Inflammatory macrophage treated with lipopolysaccharide for 1 hour (primary cell): ENCODE measurements around the gene ADCY3.
"Not testable (repeated sequence)": the region's sequence is repeated elsewhere in the genome, so short reads cannot be mapped to it uniquely, and the experiment has no call there.

Experiments
- DNase-seq, 2 donors: peaks; one replicate each; pipeline ENCODE4 v3.0.0-alpha.2; 2020 to 2022

The ADCY3 gene

DNA sequence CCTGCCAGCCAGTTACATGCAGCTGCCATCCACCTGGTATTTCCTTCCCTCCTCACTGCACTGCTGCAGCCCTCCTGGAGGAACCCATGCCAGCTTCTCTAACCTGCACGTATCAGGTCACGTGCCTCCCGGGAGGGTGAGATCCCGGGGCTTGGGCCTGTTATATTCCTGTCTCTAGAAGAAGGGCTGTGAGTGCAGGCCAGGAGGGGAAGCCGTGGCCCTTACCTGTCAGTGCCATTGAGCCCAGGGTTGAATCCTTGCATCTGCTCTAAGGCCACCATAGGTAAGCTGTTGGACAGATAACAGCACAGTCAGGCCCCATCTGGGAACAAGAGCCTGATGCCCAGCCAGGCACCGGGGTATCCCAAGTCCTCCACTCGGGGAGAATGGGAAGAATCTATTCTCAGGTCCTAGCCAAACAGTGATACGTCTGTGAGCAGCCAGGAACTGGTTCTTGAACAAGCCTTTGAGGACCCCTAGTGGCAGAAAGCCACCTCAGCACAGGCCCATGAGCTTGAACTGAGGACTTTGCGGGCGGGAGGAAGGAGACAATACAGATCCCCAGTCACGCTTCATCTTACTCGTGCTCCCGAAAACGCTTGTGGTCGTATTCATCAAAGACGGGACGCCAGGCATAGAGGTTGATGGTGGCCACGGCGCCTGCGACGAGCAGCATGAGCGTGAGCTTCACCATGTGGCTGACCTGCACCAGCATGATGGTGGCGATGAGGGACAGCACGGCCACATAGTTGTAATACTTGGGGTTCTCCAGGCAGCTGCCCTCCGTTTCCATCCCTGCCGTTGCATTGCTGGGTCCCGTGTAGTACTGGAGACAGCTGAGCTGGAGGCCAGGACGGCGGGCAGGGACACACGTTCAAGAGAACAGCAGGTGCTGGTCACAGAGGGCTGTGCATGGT lies 92.5 kb downstream of the ADCY3 start:
- peak; percentile 45 to 81 for DNase-seq

DNA sequence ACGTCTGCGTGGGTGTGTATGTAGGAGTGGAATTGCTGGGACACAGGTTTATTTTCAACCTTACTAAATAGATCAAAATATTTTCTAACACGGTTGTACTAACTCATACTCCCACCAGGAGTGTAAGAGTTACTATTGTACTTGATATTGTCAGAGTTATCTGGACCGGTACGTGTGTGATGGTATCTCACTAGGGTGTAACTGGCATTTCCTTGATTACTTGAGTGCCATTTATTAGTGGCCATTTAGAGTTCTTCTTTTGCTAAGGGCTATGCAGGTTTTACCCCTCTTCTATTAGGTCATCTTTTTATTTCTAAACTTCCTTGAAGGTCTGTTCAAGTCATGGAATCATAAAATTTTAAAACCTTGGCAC lies 93.3 kb downstream of the ADCY3 start:
- no peak for DNase-seq

DNA sequence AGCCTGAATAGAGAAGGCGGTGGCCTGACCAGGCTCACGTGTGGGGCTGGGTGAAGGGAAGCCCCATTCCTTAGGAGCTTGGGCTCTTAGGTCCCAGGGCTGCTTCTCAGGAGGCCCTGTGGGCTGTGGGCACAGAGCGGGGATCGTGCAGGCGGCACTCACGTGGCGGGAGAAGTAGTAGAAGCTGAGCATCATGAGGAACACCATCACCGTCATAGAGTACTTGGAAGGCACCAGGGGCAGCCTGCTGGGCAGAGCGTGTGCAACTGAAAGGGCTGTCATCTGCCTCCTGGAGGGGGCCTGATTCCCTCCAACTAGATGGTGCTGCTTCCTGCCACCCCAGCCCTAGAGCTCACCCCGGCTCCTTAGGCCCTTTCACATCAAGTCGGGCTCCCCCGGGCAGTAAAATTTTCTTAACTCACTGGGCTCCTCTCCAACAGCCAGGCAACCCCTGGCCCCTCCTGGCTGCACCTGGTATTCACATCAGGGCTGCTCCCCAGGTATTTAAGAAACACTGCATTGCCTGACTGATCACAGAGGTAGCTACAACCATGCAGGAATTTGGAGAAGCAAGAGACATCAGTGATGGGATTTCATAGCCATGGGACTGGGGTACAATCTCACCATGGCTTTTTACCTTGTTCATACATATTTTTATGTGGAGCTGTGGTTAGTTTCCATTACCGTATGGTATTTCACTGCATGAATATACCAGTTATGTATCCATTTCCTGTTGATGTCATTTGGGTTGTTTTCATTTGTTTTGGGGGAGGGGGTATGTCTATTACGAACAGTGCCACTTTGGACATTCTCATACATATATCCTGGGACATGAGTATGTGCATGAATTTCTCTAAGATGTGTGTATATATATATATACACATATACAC lies 93.9 kb downstream of the ADCY3 start:
- no peak for DNase-seq

DNA sequence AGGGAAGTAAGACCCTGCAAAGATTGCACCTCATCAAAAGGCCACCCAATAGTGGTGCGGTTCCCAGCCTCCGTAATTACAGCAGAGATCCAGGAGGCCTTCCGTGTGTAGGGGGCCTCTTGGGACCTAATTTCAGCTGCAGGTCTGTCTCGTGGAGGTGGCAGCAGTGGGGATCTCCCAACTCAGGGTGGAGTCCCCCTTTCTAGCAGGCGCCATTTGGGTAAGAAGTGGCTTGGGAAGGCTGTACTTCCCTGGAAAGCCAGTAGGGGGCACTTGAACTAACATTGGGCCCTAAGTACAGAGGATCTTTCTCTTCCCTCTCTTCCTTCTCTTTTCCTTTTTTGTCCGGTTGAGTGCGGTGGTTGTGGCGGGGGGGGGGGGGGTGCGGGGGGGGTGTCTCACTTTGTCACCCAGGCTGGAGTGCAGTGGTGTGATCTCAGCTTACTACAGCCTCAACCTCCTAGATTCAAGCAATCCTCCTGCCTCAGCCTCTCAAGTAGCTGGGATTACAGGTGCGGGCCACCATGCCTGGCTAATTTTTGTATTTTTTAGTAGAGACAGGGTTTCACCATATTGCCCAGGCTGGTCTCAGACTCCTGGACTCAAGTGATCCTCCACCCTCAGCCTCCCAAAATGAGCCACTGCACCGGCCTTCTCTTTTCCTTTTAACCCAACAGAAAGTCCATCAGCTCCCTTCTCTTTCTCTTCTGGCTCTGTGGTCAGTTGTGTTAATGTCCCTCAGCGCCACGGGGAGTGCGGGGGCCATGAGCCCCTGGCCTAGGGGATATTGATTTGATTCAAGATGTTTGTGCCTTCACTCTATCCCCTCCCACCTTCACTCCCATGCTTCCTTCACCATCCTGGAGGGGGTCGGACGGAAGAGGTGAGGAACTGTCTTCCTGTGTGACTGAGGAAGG lies 94.8 kb downstream of the ADCY3 start:
- peak; percentile 3 to 59 for DNase-seq

DNA sequence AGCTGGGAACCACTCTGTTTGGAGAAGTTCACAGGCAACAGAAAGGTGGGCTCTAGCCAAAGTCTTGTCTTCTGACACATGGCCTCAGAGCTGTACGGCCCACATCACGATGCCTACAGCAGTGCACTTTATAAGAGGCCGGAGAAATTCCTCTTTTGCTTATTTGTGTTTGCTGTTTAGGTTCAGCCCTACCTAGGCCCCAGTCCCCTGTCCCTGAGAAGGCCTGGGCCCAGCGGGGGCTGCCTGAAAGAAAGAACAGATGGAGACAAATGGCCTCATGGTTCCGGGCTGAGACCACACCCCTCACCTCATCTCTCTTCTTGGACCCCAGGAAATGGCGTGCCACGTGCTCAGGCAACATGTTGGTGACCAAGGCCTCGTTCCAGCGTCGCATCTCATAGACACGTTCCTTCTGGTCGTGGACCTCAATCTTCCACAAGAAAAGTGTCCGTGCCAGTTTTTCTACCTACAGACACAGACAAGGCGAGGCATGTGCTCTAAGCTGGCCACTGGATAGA lies 95.9 kb downstream of the ADCY3 start:
- DNase-seq = no peak

DNA sequence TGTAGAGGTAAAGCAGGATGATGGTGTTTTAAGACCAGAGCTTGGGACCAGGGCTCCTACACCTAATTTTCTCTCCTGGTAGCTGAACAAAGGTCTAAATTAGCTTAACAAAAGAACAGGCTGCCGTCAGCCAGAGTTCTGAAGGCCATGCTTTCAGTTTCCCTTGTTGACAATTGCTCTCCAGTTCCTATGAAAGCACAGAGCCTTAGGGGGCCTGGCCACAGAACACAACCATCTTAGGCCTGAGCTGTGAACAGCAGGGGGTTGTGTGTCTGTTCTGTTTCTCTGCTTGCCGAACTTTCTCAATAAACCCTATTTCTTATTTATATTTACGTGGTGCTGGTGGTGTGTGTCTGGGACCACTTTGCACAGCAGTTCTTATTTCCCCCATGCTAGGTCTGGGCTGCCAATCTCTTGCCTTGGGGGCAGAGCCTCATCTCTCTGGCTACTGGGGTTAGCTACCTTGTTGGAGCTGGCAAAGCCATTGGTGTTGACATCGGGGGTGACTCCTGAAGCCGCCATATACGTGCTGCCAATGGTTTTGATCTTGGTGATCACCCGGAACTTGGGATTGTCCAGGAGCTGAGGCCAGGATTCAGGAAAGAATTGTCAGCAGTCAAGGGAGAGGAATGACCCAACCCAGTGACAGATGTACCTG lies 97.9 kb downstream of the ADCY3 start:
- no peak for DNase-seq

DNA sequence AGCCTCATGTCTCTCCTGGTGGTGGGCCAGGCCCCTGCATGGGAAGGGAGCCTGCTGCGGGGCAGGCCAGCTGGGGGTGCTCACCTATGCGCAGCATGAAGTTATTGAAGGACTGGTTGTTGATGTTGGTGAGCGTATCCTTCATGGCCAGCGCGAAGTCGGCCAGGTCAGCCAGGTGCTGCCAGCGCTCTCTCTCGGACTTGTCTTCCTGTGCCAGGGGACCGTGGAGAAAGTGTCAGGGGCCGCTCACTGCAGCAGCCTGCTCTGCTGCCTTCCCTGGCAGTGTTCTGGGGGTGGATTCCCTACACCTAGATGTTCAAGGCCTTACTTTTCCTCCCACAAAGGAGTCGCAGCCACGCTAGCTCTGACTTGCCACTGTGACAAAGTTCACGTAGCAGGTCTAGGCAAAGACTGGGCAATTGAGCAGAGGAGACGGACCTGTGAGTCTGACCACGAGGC lies 98.6 kb downstream of the ADCY3 start:
- DNase-seq = no peak

DNA sequence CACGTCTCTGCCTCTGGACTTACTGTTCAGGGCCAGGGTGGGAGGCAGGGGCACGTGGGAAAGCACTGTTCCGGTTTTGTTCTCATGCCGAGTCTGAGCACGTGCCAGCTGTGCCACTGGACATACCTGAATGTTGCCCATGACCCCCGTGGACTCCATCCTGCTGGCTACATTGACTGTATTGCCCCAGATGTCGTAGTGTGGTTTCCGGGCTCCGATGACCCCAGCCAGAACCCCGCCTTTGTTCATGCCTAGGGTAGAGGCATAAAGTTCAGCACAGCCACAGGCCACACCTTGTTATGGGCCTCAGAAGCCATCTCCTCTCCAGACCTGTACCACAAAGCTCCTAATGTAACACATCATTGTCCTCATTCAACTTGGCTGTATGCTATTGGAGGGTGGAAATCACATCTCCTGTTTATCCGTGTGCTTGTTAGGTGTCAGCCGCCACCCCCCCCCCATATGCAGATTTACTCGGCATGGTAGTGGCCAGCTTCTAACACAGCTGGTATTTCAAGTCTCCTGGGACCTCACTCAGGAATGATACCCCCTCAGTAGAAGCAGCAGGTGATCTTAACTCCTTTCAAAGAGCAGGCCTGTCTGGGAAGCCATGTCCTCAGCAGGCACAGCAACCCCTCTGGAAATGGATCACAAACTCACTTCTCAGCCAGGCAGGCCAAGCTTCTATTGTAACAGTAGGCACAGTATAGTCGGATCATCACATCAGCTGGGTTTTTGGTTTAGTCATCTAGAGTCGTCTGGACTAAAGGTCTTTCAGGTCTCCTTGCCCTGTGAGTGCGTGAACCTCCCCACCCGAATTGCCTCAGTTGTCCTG lies 99.2 kb downstream of the ADCY3 start:
- DNase-seq = no peak

DNA sequence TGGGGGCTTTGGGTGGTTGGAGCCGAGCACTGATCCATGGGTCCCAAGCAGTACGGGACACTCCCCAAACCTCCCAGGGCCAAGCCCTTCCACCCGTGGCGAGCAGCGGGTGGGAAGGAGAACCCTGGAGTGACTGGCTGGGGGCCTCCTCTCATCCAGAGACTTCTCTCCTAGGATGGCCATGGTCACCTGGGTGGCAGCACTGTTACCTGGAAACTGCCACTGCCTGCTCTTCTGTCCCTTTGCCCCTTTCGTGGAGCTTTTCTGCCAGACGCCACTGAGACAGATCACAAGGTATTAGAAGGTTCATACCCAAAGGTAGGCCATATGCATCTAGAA lies 99.9 kb downstream of the ADCY3 start:
- DNase-seq = no peak

DNA sequence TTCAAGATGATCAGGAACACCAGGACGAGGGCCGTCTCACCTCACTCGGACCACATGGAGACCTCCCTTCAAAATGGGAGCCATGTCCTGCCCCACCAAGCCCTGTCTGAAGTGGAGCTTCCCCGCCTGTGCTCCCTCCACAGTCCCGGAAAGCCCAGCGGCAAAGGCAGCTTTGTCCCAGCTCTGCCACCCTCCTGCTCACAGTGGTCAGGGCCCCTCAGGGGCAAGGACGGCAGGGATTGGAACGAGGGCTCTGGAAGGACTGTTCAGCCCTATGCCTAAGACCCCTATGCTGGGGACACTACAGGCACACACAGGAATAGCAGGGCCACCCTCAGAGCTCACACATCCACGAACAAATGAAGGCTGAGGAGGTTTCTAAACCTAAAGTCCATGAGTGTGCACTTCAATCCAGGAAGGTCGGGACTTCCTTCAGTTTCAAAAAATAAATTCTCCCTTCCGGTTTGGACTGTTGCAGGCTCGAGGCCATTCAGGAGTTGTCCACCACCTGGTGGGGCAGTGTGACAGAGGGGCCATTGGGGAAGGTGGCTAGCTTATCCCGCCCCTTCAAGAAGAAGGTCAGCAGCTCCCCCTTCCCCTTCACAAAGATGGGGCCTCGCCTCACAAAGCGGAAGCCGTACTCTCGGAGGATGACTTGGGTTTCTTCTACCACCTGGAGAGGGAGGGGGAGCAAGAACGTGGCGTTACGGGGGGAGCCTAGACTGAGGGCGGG lies 100.4 kb downstream of the ADCY3 start:
- no peak for DNase-seq

DNA sequence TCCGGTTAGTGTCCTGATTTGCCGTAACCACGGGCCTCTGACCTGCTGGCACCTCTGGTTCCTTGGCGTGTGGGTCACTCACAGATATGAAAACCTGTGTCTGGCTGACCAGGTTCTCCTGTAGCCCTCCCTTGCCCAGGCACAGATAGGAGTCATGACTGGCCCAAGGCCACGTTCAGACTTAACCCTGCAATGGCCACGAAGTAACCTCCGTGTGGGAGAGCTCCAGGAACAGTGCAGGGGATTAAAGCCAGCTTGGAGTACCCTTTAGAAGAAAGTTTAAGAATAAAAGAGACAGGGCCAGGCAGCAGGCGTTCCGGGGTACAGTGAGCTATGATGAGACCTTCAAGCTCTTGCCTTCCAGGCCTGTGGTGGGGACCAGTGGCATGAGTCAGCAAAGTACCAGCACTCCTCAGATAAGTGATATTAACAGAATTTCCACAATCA lies 101.3 kb downstream of the ADCY3 start:
- DNase-seq = no peak

DNA sequence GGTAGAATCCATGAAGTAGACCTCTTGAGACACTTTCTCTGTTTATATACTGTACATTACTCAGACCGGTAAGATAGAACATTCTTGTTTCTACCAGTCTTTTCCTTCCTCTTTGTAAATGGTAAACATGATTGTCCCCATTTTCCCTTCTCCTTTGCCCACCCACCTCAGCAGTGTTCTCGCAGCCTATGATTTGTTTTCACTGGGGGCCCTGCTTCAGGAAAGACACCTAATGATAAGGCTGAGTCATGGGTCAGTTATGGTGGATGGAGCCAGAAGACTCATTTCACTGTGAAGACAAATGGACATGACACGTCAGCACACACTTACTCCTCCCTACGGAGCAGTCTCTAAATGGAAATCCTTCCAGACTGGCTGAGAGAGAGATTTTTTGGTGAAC lies 103.2 kb downstream of the ADCY3 start:
- no peak for DNase-seq

DNA sequence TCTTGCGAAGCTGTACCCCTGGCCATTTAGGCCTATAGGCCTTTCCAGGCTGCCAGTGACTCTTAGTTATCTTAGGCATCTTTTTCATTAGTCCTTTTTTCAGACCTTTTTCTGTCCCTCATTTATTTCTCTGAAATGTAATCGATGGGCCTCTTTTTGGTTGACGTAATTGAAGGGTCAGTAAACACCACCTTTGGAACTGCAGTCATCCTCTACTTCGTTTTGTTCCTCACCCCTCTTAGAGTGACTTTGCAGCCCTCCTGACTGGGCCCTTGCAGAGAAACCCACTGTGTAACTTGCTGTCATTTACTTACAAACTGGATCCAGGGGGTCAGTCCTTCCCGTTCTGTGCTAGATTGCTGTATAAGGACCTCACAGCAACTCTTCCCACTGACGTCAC lies 103.6 kb downstream of the ADCY3 start:
- DNase-seq = no peak

DNA sequence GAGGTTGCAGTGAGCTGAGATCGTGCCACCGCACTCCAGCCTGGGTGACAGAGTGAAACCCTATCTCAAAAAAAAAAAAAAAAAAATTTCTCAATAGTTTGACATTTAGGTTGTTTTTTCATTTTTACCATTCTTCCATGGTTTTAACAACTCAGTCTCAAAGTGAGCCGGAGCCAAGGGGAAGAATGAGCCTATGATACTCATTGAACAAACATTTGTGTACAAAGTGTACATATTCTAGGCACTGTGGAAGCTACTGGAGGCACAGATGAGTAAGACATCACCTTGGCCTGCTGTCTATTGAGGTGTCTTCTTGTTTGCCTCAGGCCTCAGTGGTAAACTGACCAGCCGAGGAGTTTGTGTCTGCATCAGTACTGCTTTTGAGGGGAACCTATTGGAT lies 104.9 kb downstream of the ADCY3 start:
- DNase-seq = no peak

DNA sequence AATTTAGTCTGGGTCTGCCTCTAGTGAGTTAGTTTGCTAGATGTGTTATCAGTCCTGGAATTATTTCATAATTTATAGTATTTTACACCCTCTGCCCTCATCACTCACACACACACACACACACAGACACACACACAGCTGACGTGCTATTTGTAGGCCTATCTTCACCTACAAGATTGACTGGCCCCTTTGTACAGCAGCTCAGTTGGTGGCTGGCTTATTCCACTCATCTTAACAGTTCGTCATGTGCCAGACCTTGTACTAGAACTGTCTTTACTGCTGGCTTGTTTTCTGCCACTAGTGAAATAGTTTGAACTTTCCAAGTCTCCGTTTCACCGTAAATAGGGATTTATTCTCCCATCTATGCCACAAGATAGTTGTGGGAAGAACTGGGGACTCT lies 105.5 kb downstream of the ADCY3 start:
- no peak for DNase-seq

DNA sequence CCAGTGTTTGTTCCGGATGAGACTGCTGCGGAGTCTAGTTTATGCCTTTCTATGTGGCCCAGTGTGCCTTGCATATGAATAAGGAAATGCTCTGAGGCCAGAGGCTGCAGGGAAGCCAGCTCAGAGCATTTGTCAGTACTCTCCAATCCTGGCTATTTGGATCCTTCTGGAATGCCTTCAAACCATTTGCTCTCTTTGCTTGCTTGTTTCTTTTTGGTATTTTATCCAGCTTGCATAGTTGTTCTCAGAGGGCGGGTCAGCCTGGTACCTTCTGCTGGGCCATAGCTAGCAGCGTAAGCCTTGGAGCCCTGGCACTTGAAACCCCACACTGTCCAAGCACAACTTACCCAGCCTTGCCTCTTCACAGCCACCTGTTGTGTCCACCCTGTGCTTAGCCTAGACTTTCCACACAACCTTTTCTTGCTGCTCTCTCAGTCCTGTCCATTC lies 106.3 kb downstream of the ADCY3 start:
- no peak for DNase-seq

DNA sequence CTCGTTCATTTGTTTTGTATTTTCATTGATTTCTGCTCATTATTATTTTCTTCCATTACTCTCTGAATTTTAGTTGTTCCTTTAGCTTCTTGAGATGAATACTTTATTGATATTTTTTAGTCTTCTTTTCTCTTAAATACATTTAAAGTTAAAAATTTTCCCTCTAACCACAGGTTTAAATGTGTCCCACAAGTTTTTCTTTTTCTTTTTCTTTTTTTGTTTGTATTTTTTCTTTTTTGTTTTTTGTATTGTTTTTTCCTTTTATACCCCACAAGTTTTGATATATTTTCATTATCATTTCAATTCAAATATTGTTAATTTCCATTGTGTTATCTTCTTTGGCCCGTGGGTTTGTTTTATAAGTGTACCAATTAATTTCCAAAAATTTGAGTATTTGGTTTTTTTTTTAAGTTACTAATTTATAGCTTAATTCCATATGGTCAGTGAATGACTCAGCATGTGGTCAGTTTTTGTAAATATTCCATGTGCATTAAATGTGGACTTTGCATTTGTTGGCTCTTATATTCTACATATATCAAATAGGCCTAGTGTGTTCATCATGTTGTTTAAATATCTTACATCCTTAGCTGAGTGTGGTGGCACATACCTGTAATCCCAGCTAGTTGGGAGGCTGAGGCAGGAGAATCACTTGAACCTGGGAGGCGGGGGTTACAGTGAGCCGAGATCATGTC lies 110.6 kb downstream of the ADCY3 start:
- no peak for DNase-seq

DNA sequence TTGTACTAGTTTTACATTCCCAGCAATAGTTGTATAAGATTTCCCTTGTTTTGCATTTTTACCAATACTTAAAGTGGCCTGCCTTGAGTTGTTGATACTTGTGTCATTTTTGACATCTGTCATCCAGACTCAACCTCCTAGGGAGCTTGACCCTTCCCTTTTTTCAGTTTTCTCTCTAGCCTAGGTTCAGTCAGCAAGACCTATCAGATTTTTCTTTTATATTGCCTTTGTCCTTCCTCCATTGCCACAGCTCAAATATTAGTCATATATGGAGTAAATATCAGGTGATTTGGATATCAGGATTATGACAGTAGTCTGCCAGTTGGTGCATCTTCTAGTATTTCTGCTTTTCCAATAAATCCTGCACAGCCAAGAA lies 113.4 kb downstream of the ADCY3 start:
- no peak for DNase-seq

DNA sequence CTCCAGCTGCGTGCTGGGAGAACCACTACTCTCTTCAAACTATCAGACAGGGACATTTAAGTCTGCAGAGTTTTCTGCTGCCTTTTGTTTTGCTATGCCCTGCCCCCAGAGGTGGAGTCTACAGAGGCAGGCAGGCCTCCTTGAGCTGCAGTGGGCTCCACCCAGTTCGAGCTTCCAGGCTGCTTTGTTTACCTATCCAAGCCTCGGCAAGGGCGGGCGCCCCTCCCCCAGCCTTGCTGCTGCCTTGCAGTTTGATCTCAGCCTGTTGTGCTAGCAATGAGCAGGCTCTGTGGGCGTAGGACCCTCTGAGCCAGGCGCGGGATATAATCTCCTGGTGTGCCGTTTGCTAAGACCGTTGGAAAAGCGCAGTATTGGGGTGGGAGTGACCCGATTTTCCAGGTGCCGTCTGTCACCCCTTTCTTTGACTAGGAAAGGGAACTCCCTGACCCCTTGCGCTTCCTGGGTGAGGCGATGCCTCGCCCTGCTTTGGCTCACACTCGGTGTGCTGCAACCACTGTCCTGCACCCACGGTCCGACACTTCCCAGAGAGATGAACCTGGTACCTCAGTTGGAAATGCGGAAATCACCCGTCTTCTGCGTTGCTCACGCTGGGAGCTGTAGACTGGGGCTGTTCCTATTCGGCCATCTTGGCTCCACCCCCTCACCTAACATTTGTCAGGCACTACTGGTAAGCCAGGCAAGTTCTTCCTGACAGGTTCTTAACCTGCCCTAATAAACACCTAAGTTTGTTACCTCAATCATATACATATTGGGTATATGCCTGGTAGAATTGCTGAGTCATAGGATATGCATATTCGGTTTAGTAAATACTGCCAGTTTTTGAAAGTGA lies 114.0 kb downstream of the ADCY3 start:
- not testable (repeated sequence) for DNase-seq
